Small intestine (tissue), 7 donors: ENCODE results near the gene DEAF1. TPM values are rescaled to one million over a fixed set of nuclear protein-coding genes. Genes with fewer than 3 reads are reported as not detected.
A peak's percentile ranks its signal among the peaks of the same experiment; 100 is the strongest.

ENCODE experiments used
- DNase-seq, 2 donors: peaks; one replicate each; pipeline versions ENCODE4 v3.0.0 to v3.0.0-alpha.2; 2013
- FAIRE-seq: peaks from 2 replicates; lab custom pipeline; 2012; peaks lifted over from hg19 to GRCh38; lab: Jason Lieb, UNC
- H3K27ac ChIP-seq, 3 donors: one replicate each; pipeline ENCODE4 v1.5.1; 2013; ENCODE audit warnings: low read length in 2 of 3, mild to moderate bottlenecking in 2 of 3, control low read depth in 1 of 3, inconsistent platforms in 1 of 3, low read depth in 1 of 3, moderate library complexity in 1 of 3
- H3K27me3 ChIP-seq, 3 donors: one replicate each; pipeline ENCODE4 v1.6.1; 2013; ENCODE audit warnings: low read length in 3 of 3, inconsistent platforms in 1 of 3; ENCODE audit not compliant: control insufficient read depth in 3 of 3, insufficient read depth in 3 of 3
- H3K36me3 ChIP-seq, 3 donors: one replicate each; pipeline ENCODE4 v1.6.1; 2013; ENCODE audit warnings: low read length in 3 of 3, inconsistent platforms in 1 of 3, low read depth in 1 of 3, mild to moderate bottlenecking in 1 of 3, moderate library complexity in 1 of 3; ENCODE audit not compliant: control insufficient read depth in 3 of 3, insufficient read depth in 2 of 3
- H3K4me1 ChIP-seq, 3 donors: one replicate each; pipeline ENCODE4 v1.6.1; 2013; ENCODE audit warnings: low read length in 2 of 3, inconsistent platforms in 1 of 3, low read depth in 1 of 3, mild to moderate bottlenecking in 1 of 3, moderate library complexity in 1 of 3; ENCODE audit not compliant: control insufficient read depth in 3 of 3, insufficient read depth in 2 of 3
- H3K4me3 ChIP-seq, 3 donors: one replicate each; pipeline ENCODE4 v1.5.1; 2013; ENCODE audit warnings: low read length in 3 of 3, control low read depth in 1 of 3, inconsistent platforms in 1 of 3, low read depth in 1 of 3, mild to moderate bottlenecking in 1 of 3, moderate library complexity in 1 of 3
- H3K9me3 ChIP-seq, 2 donors: one replicate each; pipeline ENCODE4 v1.6.1; 2013; ENCODE audit warnings: low read depth in 1 of 2, low read length in 1 of 2; ENCODE audit not compliant: control insufficient read depth in 2 of 2, insufficient read depth in 1 of 2
- WGBS, 3 donors: extraction: QIAGEN DNeasy Blood & Tissue Kit; methylation state at CpG; one replicate each; pipeline ENCODE4 v1.1.7; 2013; 5-methylcytosine and 5-hydroxymethylcytosine counted together
- polyA plus RNA-seq, 4 donors: library from polyadenylated mRNA; stranded (reverse) in 3 of 4; unstranded in 1 of 4; fragments of 200-250 nt in 3 of 4; fragments of 120-200 nt in 1 of 4; gene quantifications; one replicate each; pipeline versions ENCODE4 v1.2.1 to v1.2.3, GENCODE V29; 2013
- donor health status: healthy with polysubstance abuse.
- donor health status: control.
- donor health status: control.
- donor health status: Bipolar disorder and iron deficiency.
- donor health status: healthy.

DEAF1 gene
- polyA plus RNA-seq, 4 donors: 18.2 to 39.6 (median 29.4) TPM

DNA sequence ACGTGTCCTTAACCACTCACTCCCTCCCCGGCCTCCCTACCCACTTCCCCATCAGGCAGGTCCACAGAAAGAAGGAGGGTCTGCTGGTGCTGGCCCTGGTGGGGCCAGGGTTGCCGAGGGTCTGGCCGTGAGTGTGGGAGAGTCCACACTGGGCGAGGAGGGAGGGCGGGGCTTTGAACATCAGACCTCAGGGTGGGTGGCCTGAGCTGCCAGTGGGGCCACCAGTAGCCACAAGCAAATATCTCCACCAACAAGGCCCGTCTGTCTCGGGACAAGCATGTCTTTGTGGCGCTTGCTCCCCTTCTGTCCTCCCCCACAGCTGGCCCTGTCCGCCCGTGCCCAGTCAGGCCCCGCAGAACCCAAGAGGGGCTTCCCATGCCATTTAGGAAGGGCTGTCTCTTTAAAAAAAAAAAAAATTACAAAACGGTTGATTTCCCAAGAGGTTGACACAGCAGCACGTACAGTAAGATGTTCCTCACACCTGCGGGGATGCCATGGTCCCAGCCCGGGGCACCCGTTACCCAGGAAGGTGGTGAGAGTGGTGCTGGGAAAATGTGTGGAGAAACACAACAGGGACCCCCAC is 34.6 kb upstream of the DEAF1 start:
- no peak for FAIRE-seq
- Histone ChIP-seq H3K27ac (no peak overlapping the region), H3K36me3 (peaks cover 0 to 32% (median 6%) of the 10 kb centered on the region in 3 donors), H3K4me1 (peaks cover 0 to 36% (median 3%) of the 10 kb centered on the region in 3 donors), H3K9me3 (no peaks in the 10 kb centered on the region), H3K27me3 (peaks cover 0 to 10% (median 0%) of the 10 kb centered on the region in 3 donors), H3K4me3 (no peak overlapping the region)
- peak in 1 of 2 donors; percentile 24 for DNase-seq
- WGBS, 3 donors: 11 to 44% (median 27%) methylated on average over 17 of the region's 17 CpGs

DNA sequence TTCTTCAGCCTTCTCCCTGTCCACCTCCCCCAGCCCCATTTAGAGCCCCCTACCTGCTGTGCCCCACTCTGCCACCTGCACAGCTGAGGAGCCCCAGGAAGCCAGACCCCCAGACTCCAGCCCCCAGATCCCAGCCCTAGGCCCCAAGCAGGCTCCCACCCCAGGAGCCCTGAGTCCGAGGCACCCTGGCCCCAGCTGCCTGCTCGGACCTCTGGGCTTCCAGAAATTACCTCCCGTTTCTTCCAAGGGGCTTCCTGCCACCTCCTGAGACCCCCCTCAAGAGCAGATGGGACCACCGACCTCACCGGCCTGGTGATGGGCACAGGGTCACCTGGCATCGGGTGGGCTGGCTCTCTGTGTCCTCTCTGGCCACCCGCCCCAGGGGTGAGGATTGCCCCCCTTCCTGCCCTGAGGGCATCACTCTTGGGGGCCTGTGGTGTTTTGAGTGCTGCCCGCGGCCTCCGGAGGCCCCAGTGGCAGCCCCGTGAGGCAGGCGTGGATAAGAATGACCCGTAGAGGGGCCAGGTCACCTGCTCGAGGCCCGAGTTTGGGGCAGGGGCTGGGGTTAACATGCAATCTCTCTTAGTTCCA is 34.0 kb upstream of the DEAF1 start:
- Histone ChIP-seq H3K36me3 (peaks cover 0 to 38% (median 7%) of the 10 kb centered on the region in 3 donors), H3K4me1 (peaks cover 0 to 42% (median 3%) of the 10 kb centered on the region in 3 donors), H3K9me3 (no peaks in the 10 kb centered on the region), H3K27me3 (peaks cover 0 to 13% (median 0%) of the 10 kb centered on the region in 3 donors), H3K4me3 (no peak overlapping the region), H3K27ac (no peak overlapping the region)
- DNase-seq: peak in 1 of 2 donors; percentile 13
- FAIRE-seq: no peak
- WGBS, 3 donors: 31 to 67% (median 46%) methylated on average over 15 of the region's 15 CpGs

DNA sequence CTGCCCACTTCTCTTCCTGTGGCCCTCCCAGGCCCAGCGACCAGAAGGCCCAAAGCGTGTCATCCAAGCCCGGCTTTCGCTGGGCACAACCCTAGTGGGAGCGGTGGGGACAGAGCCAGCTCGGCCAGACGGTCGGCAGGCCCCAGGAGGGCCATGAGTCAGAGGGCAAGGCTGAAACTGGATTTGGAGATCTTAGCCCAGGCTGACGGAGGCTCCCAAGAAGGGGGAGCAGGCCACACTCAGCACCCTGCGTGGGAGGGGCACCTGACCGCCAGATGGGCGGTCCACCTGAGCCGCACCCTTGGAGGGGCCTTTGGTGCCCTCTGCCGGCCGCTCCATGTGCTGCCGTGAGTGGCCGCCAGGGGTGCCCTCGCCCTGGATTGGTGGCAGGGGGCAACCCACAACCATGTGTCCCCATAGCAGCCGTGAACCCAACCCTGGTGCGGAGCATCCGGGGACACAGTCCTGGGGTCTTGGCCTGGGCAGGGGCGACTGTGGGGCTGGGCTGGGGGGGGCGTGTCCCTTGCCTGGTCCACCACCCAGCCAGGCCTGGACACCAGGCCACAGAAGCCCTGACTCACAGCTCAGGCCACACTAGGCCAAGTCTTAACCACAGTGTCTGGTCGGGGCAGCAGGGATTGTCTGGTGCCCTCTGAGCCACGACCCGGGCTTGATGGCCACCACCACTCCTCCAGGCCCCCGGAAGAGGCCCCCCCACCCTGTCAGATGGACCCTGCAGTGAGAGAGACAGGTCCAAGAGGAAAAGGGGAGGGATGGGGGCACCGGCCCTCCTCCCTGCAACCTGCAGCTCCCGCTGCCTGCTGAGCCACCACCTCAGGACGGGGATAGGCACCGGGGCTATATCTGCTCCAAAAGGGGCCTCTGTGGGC is 33.1 kb upstream of the DEAF1 start:
- FAIRE-seq (no peak), DNase-seq (peak; percentile 83 to 91)
- peaks cover 0 to 45% (median 3%) of the 10 kb centered on the region in 3 donors for H3K4me1 ChIP-seq
- peaks cover 0 to 15% (median 0%) of the 10 kb centered on the region in 3 donors for H3K27me3 ChIP-seq
- H3K4me3 ChIP-seq: no peak overlapping the region
- peak overlapping the region in 2 of 3 donors; percentile 45 to 79 for H3K27ac ChIP-seq
- H3K9me3 ChIP-seq: no peaks in the 10 kb centered on the region
- peaks cover 2 to 46% (median 13%) of the 10 kb centered on the region in 3 donors for H3K36me3 ChIP-seq
- WGBS, 3 donors: 25 to 33% (median 27%) methylated on average over 28 to 31 of the region's 31 CpGs

DNA sequence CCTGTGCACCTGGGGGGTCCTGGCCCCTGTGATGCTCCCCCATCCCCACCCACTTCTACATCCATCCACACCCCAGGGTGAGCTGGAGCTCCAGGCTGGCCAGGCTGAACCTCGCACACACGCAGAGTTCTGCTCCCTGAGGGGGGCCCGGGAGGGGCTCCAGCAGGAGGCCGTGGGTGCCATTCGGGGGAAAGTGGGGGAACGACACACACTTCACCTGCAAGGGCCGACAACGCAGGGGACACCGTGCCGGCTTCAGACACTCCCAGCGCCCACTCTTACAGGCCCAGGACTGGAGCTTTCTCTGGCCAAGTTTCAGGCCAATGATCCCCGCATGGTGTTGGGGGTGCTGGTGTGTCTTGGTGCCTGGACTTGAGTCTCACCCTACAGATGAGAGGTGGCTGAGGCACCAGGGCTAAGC is 32.3 kb upstream of the DEAF1 start:
- H3K27ac ChIP-seq: peak overlapping the region; percentile 45 to 79 (median 56)
- peaks cover 2 to 52% (median 13%) of the 10 kb centered on the region in 3 donors for H3K36me3 ChIP-seq
- no peak for DNase-seq
- peaks cover 0 to 16% (median 0%) of the 10 kb centered on the region in 3 donors for H3K27me3 ChIP-seq
- peaks cover 0 to 47% (median 3%) of the 10 kb centered on the region in 3 donors for H3K4me1 ChIP-seq
- WGBS, 3 donors: 82 to 89% (median 83%) methylated on average over 12 of the region's 12 CpGs
- no peak for FAIRE-seq
- no peak overlapping the region for H3K4me3 ChIP-seq
- H3K9me3 ChIP-seq: no peaks in the 10 kb centered on the region

DNA sequence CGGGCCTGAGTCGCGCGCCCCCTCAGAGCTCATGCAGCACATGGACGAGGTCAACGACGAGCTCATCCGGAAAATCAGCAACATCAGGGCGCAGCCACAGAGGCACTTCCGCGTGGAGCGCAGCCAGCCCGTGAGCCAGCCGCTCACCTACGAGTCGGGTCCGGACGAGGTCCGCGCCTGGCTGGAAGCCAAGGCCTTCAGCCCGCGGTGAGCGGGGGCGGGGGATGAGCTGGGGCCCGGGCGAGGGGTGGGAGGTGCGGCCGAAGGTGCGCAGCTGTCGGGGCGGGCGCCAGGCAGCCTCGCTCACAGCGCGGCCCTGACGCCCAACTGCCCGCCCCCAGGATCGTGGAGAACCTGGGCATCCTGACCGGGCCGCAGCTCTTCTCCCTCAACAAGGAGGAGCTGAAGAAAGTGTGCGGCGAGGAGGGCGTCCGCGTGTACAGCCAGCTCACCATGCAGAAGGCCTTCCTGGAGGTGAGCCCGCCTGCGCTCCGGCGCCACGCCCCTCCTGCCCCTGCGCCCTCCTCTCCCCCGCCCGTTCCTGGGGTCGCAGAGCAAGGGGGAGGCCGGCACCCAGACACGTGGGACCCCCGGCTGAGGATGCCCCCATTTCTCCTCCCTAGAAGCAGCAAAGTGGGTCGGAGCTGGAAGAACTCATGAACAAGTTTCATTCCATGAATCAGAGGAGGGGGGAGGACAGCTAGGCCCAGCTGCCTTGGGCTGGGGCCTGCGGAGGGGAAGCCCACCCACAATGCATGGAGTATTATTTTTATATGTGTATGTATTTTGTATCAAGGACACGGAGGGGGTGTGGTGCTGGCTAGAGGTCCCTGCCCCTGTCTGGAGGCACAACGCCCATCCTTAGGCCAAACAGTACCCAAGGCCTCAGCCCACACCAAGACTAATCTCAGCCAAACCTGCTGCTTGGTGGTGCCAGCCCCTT is 31.5 kb upstream of the DEAF1 start:
- WGBS, 3 donors: 5 to 11% (median 8%) methylated on average over 53 to 61 of the region's 61 CpGs
- peaks cover 0 to 22% (median 0%) of the 10 kb centered on the region in 3 donors for H3K27me3 ChIP-seq
- no peak for FAIRE-seq

DNA sequence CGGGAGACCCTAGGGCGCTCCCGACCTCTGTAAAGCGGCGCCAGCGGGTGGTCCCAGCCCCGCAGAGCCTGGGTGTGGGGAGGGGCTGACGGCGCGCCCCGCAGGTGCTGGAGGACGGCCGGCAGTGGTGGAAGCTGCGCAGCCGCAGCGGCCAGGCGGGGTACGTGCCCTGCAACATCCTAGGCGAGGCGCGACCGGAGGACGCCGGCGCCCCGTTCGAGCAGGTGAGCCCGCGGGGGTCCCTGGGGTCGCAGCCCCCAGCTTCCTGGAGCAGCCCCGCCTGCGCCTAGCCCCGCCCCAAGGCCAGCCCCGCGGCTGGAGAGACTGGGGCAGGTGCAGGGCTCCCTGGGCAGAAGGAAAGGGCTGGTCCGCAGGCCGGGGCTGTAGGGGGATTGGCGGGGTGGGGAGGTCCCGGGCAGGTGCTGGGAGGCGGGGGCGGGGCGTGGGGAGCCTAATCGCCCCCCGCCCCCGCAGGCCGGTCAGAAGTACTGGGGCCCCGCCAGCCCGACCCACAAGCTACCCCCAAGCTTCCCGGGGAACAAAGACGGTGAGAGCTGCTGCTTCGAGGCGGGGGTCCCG is 30.7 kb upstream of the DEAF1 start:
- H3K36me3 ChIP-seq: peaks cover 2 to 68% (median 18%) of the 10 kb centered on the region in 3 donors
- 4 to 9% (median 6%) methylated on average over 21 to 53 of the region's 53 CpGs for WGBS, 3 donors
- no peak for FAIRE-seq

More for the DNA sequence above, 31.5 kb upstream of the DEAF1 start:
- Histone ChIP-seq H3K9me3 (no peaks in the 10 kb centered on the region), H3K4me3 (peak overlapping the region in 1 of 3 donors; percentile 21), H3K4me1 (peaks cover 2 to 55% (median 7%) of the 10 kb centered on the region in 3 donors), H3K36me3 (peaks cover 2 to 60% (median 13%) of the 10 kb centered on the region in 3 donors), H3K27ac (peak overlapping the region; percentile 43 to 79 (median 56))
- DNase-seq: peak; percentile 88 to 94

DNA sequence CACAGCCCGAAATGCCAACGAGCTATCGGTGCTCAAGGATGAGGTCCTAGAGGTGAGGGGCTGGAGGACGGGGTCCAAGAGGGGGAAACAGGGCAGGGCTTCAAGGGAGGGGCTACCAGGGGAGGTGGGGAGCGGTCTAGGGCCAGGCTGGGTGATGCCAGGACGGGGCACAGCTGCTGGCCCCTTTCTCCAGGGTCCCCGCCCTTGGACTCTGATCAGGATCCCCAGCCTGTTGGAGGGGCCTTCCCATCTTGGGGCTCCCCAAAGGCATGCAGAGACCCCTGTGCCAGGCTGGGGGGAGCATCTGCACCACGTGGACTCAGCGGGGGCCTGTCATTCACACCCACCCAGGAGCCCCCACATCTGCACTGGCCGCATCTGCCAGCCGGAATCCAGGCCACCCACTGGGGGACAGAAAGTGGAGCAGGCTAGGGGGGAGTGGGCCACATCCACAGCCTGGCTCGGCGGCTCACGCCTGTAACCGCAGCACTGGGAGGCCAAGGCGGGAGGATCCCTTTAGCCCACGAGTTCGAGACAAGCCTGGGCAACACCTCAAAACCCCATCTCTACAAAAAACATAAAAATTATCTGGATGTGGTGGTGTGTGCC is 29.9 kb upstream of the DEAF1 start:
- peaks cover 2 to 76% (median 23%) of the 10 kb centered on the region in 3 donors for H3K36me3 ChIP-seq
- H3K4me3 ChIP-seq: no peak overlapping the region
- H3K27ac ChIP-seq: no peak overlapping the region
- no peak for FAIRE-seq
- H3K4me1 ChIP-seq: peaks cover 7 to 68% (median 15%) of the 10 kb centered on the region in 3 donors
- WGBS, 3 donors: 73 to 83% (median 76%) methylated on average over 17 to 18 of the region's 18 CpGs
- no peaks in the 10 kb centered on the region for H3K9me3 ChIP-seq
- peaks cover 0 to 31% (median 0%) of the 10 kb centered on the region in 3 donors for H3K27me3 ChIP-seq
- DNase-seq: no peak

More for the DNA sequence above, 30.7 kb upstream of the DEAF1 start:
- Histone ChIP-seq H3K27me3 (peaks cover 0 to 29% (median 0%) of the 10 kb centered on the region in 3 donors), H3K27ac (peak overlapping the region; percentile 22 to 79 (median 28)), H3K4me1 (peaks cover 7 to 63% (median 15%) of the 10 kb centered on the region in 3 donors), H3K9me3 (no peaks in the 10 kb centered on the region), H3K4me3 (peak overlapping the region in 1 of 3 donors; percentile 21)
- DNase-seq: peak in 1 of 2 donors; percentile 45
